GM21717 (cell line): ENCODE measurements around the gene DCAF4.

ENCODE experiments used
- ATAC-seq: cut with Tn5 transposase; IDR thresholded peaks from one replicate; pipeline ENCODE4 v1.9.1; 2021; ENCODE audit warnings: mild to moderate bottlenecking, moderate library complexity; ENCODE audit not compliant: unreplicated experiment

DCAF4 gene, protein sequence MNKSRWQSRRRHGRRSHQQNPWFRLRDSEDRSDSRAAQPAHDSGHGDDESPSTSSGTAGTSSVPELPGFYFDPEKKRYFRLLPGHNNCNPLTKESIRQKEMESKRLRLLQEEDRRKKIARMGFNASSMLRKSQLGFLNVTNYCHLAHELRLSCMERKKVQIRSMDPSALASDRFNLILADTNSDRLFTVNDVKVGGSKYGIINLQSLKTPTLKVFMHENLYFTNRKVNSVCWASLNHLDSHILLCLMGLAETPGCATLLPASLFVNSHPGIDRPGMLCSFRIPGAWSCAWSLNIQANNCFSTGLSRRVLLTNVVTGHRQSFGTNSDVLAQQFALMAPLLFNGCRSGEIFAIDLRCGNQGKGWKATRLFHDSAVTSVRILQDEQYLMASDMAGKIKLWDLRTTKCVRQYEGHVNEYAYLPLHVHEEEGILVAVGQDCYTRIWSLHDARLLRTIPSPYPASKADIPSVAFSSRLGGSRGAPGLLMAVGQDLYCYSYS

GRCh38 chr14:72926292-72927028, at the start of gene DCAF4:
TSS of gene DCAF4 (plus strand) at chr14:72926464. CDS start at chr14:72937979, 11,515 bp downstream.
- peak; percentile 94 for ATAC-seq

GRCh38 chr14:72876710-72877063, 49.6 kb upstream of the DCAF4 start:
- ATAC-seq: no peak

DNA sequence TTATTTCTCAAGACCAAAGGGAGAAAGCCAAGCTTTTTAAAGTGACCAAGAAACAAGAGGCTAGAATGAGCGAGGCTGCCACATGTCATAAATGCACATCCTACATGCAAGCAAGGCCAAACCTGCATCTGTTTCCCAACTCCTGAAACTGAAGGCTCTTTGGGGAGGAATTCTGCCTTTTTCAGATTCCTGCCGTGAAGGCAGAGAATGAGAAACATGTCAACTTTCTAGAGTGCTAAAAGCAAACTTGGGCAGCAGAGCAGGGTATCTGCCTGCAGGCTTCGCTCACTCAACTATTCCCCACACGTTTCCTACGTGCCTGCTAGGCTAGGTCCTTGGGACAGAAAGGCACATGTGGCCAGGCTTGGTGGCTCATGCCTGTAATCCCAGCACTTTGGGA, 47.5 kb upstream of the DCAF4 start:
- ATAC-seq: no peak

GRCh38 chr14:72879431-72879830, 46.8 kb upstream of the DCAF4 start:
- no peak for ATAC-seq

DNA sequence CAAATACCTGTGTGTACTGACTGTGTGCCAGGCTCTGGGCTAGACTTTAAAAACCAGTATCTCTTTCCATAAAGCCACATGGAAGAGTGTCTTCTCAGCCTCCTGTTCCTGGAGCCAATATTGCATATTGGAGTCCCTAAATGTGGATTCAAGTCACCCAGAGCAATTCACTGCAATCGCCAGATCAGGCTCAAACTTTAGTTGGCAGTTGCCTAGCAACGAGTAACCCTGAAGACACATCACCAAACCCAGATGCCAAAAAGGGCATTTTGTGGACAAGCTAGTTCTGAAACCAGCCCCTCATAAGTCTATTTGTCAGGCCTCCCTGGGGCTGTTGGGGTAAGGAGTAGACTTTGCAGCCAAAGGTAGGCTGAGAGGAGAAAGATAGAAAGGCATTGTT, 46.1 kb upstream of the DCAF4 start:
- no peak for ATAC-seq

DNA sequence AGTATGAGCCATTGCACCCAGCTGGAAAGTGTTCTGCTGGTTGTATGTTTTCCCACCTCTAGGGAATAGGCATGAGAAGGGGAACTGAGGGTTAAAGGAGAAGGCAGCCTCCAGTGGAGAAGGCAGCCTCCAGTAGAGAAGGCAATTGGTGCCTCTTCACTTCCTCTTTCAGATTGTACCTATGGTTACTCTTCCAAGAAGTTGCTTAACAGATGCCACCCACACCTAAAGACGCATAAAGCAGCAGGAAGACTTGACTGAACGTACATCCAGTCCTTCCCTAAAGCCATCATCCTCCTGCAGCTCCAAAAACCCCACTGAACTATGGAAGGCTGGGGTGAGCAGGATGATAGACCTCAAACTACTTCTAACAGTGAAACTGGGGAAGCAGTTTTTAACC, 45.4 kb upstream of the DCAF4 start:
- ATAC-seq: no peak

- no peak for ATAC-seq
These were observed 44.7 kb upstream of the DCAF4 start for GRCh38 chr14:72881543-72881942.

DNA sequence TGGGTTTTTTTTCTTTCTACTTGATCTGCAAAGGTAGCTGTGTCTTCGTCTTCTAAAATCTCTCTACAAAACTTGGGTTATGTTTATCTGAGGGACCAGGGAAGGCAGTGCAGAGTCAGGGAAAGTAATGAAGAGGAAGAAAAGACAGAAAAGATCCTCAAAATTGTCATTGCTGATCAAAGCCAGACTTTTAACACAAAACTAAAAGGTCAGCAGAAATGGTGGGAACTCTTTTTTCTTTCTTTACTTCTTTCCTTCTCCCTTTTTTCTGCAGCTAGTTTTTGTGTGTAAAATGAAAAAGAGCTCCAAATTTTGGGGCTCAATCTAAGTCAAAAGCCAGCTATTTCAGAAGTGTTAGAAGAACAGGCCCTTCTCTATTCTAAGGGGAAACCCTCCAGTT, 44.2 kb upstream of the DCAF4 start:
- no peak for ATAC-seq

DNA sequence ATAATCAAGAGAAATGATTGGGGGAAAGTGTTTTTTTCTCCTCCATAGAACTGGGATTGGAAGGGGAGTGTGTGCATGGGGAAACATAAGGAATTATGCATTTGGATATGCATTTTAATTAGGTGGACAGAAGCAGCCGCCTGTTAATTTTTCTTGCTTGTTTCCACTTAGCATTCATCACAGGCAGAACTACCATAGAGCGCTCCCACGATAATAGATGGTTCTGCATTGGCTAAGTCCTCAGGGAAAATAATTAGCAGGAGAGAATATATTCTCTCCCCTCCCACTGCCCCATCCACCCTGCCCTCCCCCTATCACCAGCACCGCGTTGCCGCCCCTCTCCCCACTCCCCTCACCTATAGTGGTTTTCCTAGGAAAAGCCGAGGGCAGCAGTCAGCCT, 43.8 kb upstream of the DCAF4 start:
- no peak for ATAC-seq

DNA sequence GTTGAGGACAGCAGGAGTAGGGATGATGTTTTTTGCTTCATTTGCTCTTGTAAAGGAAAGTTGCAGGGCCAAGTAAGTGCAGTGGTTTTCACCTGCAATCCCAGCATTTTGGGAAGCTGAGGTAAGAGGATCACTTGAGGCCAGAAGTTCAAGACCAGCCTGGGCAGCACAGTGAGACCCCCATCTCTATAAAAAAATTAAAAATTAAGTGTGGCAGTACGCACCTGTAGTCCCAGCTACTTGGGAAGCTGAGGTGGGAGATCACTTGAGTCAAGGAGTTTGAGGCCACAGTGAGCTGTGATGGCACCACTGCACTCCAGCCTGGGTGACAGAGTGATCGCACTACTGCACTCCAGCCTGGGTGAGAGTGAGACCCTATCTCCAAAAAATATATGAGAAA, 43.2 kb upstream of the DCAF4 start:
- no peak for ATAC-seq

- ATAC-seq: no peak
These were observed 42.3 kb upstream of the DCAF4 start for GRCh38 chr14:72883961-72884360.

DNA sequence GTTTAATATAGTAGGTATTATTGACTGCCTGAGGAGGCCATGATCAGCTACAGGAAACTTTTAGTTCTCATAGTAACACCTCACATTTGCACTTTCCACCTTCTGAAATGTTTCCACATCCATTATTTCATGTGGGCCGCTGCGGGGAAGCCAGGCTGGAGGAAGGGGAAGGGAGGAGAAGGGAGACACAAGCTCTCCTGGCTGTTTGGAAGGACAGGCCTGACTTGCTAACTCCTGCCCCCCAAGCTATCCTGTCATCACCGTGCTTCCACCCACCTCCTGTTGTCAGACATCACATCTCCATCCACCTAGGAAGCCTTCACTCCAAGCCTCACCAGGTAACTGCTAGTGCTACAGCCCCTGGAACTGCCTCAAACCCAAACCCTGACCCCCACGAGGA, 41.9 kb upstream of the DCAF4 start:
- no peak for ATAC-seq

DNA sequence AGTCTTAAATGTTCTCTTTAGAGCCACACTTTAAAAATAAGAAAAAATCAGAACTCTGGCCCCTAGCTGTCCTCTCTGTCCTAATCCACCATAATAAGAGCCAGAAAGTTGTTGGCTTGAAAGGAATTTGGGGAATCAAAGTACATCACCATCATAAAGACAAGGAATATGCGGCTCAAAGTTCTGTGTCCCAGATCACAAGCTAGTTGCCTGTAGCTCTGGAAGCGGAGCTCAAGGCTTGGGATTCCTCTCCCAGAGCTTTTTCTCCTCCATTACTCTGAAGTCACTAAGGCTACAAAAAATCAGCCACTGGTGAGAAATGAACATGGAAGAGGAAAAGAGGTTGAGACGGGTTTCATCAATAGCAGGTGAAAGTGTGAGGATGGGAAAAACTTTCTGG, 38.8 kb upstream of the DCAF4 start:
- ATAC-seq: no peak

DNA sequence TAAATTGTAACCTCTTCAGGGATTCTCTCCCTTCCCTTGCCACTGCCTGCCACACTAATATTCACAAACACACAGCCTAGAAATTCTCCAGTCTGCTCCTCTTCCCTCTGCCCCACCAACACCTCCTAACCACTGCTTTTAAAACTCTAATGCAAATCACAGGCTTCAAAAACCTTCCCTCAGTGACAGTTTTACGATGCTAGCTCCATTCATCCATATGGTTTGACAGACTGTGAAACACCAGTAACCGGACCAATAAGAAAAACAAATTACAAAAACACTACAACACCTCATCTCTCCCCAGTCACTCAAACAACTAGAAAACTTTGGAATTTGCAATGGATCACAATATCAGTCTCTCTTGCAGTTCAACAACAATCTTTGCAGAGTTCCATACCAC, 38.1 kb upstream of the DCAF4 start:
- no peak for ATAC-seq

- no peak for ATAC-seq
These were observed 37.5 kb upstream of the DCAF4 start for GRCh38 chr14:72888636-72889201.

DNA sequence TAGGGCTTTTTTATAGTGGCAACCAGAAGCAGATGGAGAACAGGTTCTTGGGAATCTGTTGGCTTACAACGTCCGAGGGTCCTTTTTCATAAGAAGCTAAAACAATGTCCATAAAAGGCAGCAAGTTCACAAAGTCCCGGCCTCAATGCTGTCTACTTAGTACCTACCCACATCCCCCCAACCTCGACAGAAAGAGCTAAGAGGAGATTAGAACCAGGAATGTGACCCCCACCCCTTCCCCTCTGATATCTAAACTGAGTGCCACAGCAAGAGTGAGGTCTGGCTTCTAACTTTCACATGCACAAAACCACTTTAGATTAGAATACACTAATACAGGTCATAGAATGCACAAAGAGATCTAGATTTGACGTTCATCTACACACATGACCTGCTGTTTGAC, 36.9 kb upstream of the DCAF4 start:
- no peak for ATAC-seq

DNA sequence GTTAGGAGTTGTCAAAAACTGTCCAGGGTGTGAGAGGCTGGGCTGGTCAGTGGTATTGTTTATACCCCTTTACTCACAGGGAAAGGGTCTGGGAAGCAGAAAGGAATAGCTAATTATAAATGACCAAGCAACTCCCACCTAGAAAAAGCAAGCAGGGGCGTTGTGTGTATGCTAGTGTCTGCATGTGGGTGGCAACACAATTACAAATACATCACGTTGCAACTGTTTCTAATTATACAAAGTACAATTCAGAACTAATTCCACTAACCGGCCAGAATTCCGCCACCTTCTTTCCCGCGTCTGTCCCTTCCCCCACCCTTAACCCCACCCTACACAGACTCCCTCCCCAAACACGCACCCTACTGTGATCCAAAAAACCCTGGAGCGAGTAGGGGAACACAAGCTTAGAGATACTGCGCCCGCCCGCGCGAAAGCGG, 34.6 kb upstream of the DCAF4 start:
- ATAC-seq: no peak

DNA sequence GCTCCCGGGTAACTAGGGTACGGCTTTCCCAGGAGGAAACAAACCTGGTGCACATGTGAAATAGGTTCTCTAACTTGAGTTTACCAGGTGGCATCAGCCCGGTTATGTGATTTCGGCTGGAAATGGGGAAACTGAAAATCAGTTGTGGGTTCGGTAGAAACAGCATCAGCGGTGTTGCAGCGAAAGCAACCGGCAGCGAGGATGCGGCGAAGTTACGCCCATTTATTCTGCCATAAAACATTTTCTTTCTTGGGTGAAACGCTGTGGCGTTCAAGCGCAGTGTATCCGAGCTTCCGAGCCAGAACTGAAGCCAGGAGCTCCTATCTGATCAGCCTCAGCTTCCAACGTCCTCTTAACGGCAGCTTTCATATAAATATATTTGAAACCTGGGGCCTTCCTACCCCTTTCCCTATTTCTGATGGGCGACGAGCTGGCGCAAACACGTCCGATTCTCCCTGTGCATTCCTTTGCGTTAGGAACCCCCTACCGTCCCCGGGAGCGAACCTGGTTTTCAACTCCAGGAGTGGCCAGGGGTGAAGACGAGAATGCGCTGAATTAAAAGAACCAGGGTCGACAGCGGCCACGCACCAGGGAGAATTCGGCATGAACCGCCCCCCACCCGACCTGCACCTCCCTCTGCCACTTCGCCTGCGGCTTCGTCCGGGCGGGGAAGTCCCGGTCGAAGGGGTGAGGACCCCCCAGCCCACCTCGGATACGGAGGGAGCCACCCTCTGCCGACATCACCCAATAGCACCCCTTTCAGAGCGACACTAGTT, 34.0 kb upstream of the DCAF4 start:
- no peak for ATAC-seq

DNA sequence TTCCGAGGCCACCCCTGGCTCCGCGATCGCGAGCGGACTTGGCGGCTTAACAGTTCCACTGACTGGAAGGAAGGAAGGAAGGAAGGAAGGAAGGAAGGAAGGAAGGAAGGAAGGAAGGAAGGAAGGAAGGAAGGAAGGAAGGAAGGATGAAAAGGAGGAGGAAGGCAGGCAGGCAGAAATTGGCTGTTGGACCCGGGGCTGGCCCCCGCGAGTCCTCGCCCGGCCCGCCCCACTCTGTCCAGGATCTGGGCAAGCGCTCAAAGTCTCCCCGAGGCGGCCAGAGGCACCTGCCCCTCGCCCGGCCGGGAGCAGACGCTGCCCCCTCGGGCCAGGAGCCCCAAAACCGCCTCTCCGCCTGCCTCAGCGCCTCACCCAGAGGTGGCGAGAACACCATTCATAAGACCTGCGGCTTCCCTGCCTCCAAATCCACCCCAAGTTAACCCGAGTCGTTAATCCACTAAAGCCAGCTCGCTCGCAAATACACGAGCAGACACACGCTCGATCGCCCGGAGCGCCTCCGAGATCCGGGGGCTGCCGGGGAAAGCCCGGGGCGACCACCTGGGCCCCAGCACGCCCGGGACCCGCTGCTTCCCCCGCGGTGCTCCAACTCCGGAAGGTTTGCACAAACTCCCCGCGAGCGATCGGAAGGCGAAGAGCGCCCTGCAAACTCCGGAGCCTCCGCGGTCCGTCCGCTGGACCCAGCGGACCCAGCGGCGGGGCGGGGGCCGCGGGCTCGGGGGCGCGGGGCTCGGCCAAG, 33.2 kb upstream of the DCAF4 start:
- ATAC-seq: no peak

- ATAC-seq: peak; percentile 97
These were observed 32.5 kb upstream of the DCAF4 start, which contains the start of gene DPF3 for GRCh38 chr14:72893636-72894322. TSS of gene DPF3 (minus strand) at chr14:72894101. CDS start at chr14:72894088, 13 bp downstream.
